ENCODE data around the gene MAN2B1.

DNA sequence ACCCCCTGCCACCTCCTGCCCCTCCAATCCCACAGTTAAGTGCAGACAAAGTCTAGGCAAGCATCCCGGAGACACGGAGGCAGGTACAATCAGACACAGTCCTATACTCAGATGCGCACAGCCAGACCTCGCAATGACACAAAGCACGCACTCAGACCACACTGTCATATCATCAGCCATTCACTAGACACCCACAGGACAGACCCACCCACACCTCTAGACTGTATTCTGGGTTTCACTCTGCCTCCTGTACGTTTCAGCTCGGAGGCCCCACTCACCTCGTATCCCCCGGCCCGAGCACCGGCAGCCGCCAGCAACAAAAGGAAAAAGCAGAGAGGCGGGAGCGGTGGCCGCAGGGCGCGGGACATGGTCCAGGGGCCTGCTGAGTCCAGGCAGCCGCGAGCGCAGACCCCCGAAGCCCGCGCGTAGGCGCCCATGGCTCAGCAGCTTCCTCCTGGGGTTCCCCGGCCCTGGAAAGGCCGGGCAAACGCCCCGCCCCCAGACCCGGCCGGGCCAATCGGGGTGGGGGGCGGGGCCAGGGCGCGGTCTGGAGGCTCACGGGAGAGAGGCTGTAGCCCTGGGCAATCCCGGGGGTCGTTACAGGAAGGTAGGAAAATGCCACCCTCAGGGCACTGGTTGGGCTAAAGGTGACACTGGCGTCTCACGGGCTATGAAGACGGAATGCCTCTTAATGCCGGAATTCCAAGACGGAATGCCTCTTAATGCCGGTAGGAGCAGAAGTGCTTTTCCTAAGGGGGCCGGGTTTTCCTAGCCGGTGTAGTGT is at the start of gene MAN2B1, which contains the start of gene WDR83:
- no peak for TF ChIP-seq CTCF (IDR thresholded peaks at IDR 0.05)
- TF ChIP-seq POLR2A (IDR thresholded peaks at IDR 0.05) = peak in 1 of 2 donors; percentile 14

Data from Peyer's patch (tissue), 4 donors.